H9 (cell line): Measurements from ENCODE around the gene TRPM3. TPM values are rescaled to one million over a fixed set of nuclear protein-coding genes. Genes with fewer than 3 reads are reported as not detected.

ENCODE experiments used
- DNase-seq: peaks from one replicate; pipeline ENCODE4 v3.0.0-alpha.2; 2017
- H2AFZ ChIP-seq: one replicate; pipeline ENCODE4 v1.6.1; 2013; ENCODE audit warnings: mild to moderate bottlenecking, low read length, control low read depth, moderate library complexity
- H2AK5ac ChIP-seq: 2 replicates; pipeline ENCODE4 v1.6.1; 2013; ENCODE audit warnings: low read length, control low read depth, mixed read lengths; ENCODE audit not compliant: insufficient read length
- H2BK120ac ChIP-seq: one replicate; pipeline ENCODE4 v1.6.1; 2013; ENCODE audit warnings: low read depth, mild to moderate bottlenecking, low read length, control low read depth, inconsistent platforms; ENCODE audit not compliant: poor library complexity, severe bottlenecking
- H2BK12ac ChIP-seq: 2 replicates; pipeline ENCODE4 v1.6.1; 2013; ENCODE audit warnings: low read length, control low read depth, mixed read lengths, low read depth; ENCODE audit not compliant: insufficient read length
- H2BK15ac ChIP-seq: 2 replicates; pipeline ENCODE4 v1.6.1; 2013; ENCODE audit warnings: low read depth, low read length, control low read depth
- H2BK20ac ChIP-seq: one replicate; pipeline ENCODE4 v1.6.1; 2013; ENCODE audit warnings: low read depth, mild to moderate bottlenecking, low read length, control low read depth, inconsistent platforms; ENCODE audit not compliant: poor library complexity, severe bottlenecking
- H2BK5ac ChIP-seq: 2 replicates; pipeline ENCODE4 v1.6.1; 2013; ENCODE audit warnings: low read length, control low read depth, mixed read lengths; ENCODE audit not compliant: insufficient read length
- H3K14ac ChIP-seq: 2 replicates; pipeline ENCODE4 v1.6.1; 2013; ENCODE audit warnings: low read length, control low read depth; ENCODE audit not compliant: insufficient read depth
- H3K18ac ChIP-seq: 2 replicates; pipeline ENCODE4 v1.6.1; 2013; ENCODE audit warnings: low read depth, mild to moderate bottlenecking, mixed read lengths, low read length, control low read depth; ENCODE audit not compliant: insufficient read length
- H3K23ac ChIP-seq: 2 replicates; pipeline ENCODE4 v1.6.1; 2013; ENCODE audit warnings: low read length, control low read depth, mixed read lengths, low read depth; ENCODE audit not compliant: insufficient read length
- H3K23me2 ChIP-seq: 2 replicates; pipeline ENCODE4 v1.6.1; 2013; ENCODE audit warnings: low read depth, mild to moderate bottlenecking, mixed read lengths, low read length, control low read depth; ENCODE audit not compliant: insufficient read length, poor library complexity, severe bottlenecking
- H3K27ac ChIP-seq: 2 replicates; pipeline ENCODE4 v1.5.1; 2013; ENCODE audit warnings: low read length, control low read depth, mixed read lengths, low read depth; ENCODE audit not compliant: insufficient read length
- H3K27me3 ChIP-seq: 2 replicates; pipeline ENCODE4 v1.6.1; 2013; ENCODE audit warnings: low read length, control low read depth, inconsistent platforms; ENCODE audit not compliant: insufficient read depth
- H3K4ac ChIP-seq: 2 replicates; pipeline ENCODE4 v1.6.1; 2013; ENCODE audit warnings: low read depth, mild to moderate bottlenecking, control low read depth, inconsistent platforms, low read length, moderate library complexity
- H3K4me1 ChIP-seq: 2 replicates; pipeline ENCODE4 v1.6.1; 2013; ENCODE audit warnings: low read length, control low read depth, inconsistent platforms; ENCODE audit not compliant: insufficient read depth
- H3K4me2 ChIP-seq: 2 replicates; pipeline ENCODE4 v1.6.1; 2013; ENCODE audit warnings: low read length, control low read depth, mixed read lengths; ENCODE audit not compliant: insufficient read length, insufficient read depth
- H3K56ac ChIP-seq: 2 replicates; pipeline ENCODE4 v1.6.1; 2013; ENCODE audit warnings: low read depth, mild to moderate bottlenecking, mixed read lengths, low read length, control low read depth; ENCODE audit not compliant: insufficient read length
- H3K79me1 ChIP-seq: 2 replicates; pipeline ENCODE4 v1.6.1; 2013; ENCODE audit warnings: low read depth, mild to moderate bottlenecking, moderate library complexity, low read length, control low read depth, inconsistent platforms; ENCODE audit not compliant: insufficient read depth, poor library complexity, severe bottlenecking
- H3K79me2 ChIP-seq: 2 replicates; pipeline ENCODE4 v1.6.1; 2013; ENCODE audit warnings: low read length, control low read depth, inconsistent platforms; ENCODE audit not compliant: insufficient read depth
- H3K9ac ChIP-seq: 2 replicates; pipeline ENCODE4 v1.6.1; 2013; ENCODE audit warnings: low read length, control low read depth, mixed read lengths; ENCODE audit not compliant: insufficient read length; ENCODE audit errors: extremely low read depth
- H3K9me3 ChIP-seq: one replicate; pipeline ENCODE4 v1.6.1; 2013; ENCODE audit warnings: low read depth, low read length, inconsistent platforms; ENCODE audit not compliant: control insufficient read depth
- H3T11ph ChIP-seq: one replicate; pipeline ENCODE4 v1.6.1; 2013; ENCODE audit warnings: mild to moderate bottlenecking, low read length, control low read depth, inconsistent platforms
- H4K20me1 ChIP-seq: one replicate; pipeline ENCODE4 v1.6.1; 2013; ENCODE audit not compliant: control insufficient read depth, insufficient read length, insufficient read depth
- H4K5ac ChIP-seq: 2 replicates; pipeline ENCODE4 v1.6.1; 2013; ENCODE audit warnings: low read depth, mild to moderate bottlenecking, mixed read lengths, low read length, control low read depth; ENCODE audit not compliant: insufficient read length
- H4K8ac ChIP-seq: replicated peaks from 2 replicates; pipeline ENCODE4 v1.6.1; 2013; ENCODE audit warnings: low read length, control low read depth, mixed read lengths, low read depth; ENCODE audit not compliant: insufficient read length
- H4K91ac ChIP-seq: 2 replicates; pipeline ENCODE4 v1.6.1; 2013; ENCODE audit warnings: low read depth, mild to moderate bottlenecking, moderate library complexity, mixed read lengths, low read length, control low read depth; ENCODE audit not compliant: insufficient read length
- H3K27ac Mint-ChIP-seq, 3 experiments: 2 replicates in 2 of 3; 3 replicates in 1 of 3; pipeline ENCODE4 v1.8.0; 2020 to 2021; ENCODE audit warnings: mixed read lengths in 3 of 3, mild to moderate bottlenecking in 1 of 3, moderate library complexity in 1 of 3
- H3K27me3 Mint-ChIP-seq: 2 replicates; pipeline ENCODE4 v1.8.0; 2021; ENCODE audit warnings: low read depth, mild to moderate bottlenecking, moderate library complexity, mixed read lengths
- H3K36me3 Mint-ChIP-seq, 3 experiments: 2 replicates in 2 of 3; 3 replicates in 1 of 3; pipeline ENCODE4 v1.8.0; 2020 to 2021; ENCODE audit warnings: low read depth in 3 of 3, mixed read lengths in 3 of 3; ENCODE audit not compliant: insufficient read depth in 1 of 3
- H3K4me1 Mint-ChIP-seq, 2 experiments: 2 replicates each; pipeline ENCODE4 v1.8.0; 2020; ENCODE audit warnings: mixed read lengths in 2 of 2
- H3K4me3 Mint-ChIP-seq, 2 experiments: 2 replicates in 1 of 2; 3 replicates in 1 of 2; pipeline ENCODE4 v1.8.0; 2020 to 2021; ENCODE audit warnings: mild to moderate bottlenecking in 2 of 2, mixed read lengths in 2 of 2, moderate library complexity in 1 of 2
- H3K9me3 Mint-ChIP-seq, 2 experiments: 2 replicates in 1 of 2; 3 replicates in 1 of 2; pipeline ENCODE4 v1.8.0; 2020; ENCODE audit warnings: mild to moderate bottlenecking in 2 of 2, mixed read lengths in 2 of 2, moderate library complexity in 1 of 2
- CTCF ChIP-seq: fragments of 200-600 bp; sonication (generic); conservative IDR thresholded peaks from 3 replicates; pipeline ENCODE4 v1.8.0; 2021; ENCODE audit warnings: antibody characterized with exemption, mild to moderate bottlenecking
- WGBS: extraction: QIAGEN DNeasy Blood & Tissue Kit; methylation state at CpG from one replicate; pipeline ENCODE4 v1.1.7; 2013; ENCODE audit warnings: missing lambda C conversion rate, low lambda C conversion rate, mixed read lengths; ENCODE audit not compliant: insufficient read length; ENCODE audit errors: extremely low coverage; 5-methylcytosine and 5-hydroxymethylcytosine counted together
- total RNA-seq: library from RNA; stranded (reverse); gene quantifications from 2 replicates; pipeline ENCODE4 v1.2.1, GENCODE V29; 2021

The TRPM3 gene
- total RNA-seq, 1 experiment from 2014 or later = 10.3 TPM

- H3K27me3 Mint-ChIP-seq = no peaks in the 10 kb centered on the region
- H3K27ac Mint-ChIP-seq = no peak overlapping the region; a peak in 1 of 7 replicates
- Histone ChIP-seq H2BK20ac (no peak overlapping the region), H4K91ac (no peak overlapping the region), H4K8ac (no peak overlapping the region), H3K4ac (no peak overlapping the region), H3K9ac (no peak overlapping the region), H3K27me3 (no peaks in the 10 kb centered on the region), H3T11ph (no peak overlapping the region), H3K79me2 (no peaks in the 10 kb centered on the region), H3K14ac (no peak overlapping the region), H3K9me3 (no peaks in the 10 kb centered on the region), H3K23me2 (no peaks in the 10 kb centered on the region), H2BK12ac (no peak overlapping the region), H3K4me2 (no peak overlapping the region), H4K5ac (no peak overlapping the region), H4K20me1 (no peaks in the 10 kb centered on the region), H3K18ac (no peak overlapping the region), H2BK5ac (no peak overlapping the region), H2AFZ (no peak overlapping the region), H3K79me1 (no peaks in the 10 kb centered on the region), H3K56ac (no peak overlapping the region), H2AK5ac (no peak overlapping the region), H3K27ac (no peak overlapping the region), H2BK120ac (no peak overlapping the region), H3K4me1 (no peaks in the 10 kb centered on the region), H2BK15ac (no peak overlapping the region), H3K23ac (no peak overlapping the region)
- no peak for TF ChIP-seq CTCF
- H3K4me3 Mint-ChIP-seq = no peak overlapping the region
- no CpG with 5 or more reads among the region's 2 CpGs for WGBS
- peaks cover 12 to 18% of the 10 kb centered on the region in 2 experiments for H3K4me1 Mint-ChIP-seq
- no peaks in the 10 kb centered on the region; a peak in 1 of 7 replicates for H3K36me3 Mint-ChIP-seq
- no peak for DNase-seq
- H3K9me3 Mint-ChIP-seq = no peaks in the 10 kb centered on the region
These were observed 304.5 kb downstream of the TRPM3 start for GRCh38 chr9:70816891-70817290.
